OCI-LY7 (cell line): ENCODE measurements around the gene MCCC1.

ENCODE experiments used
- EZH2phosphoT487 ChIP-seq: fragments of 200-600 bp; sonication (generic); IDR thresholded peaks from 2 replicates; pipeline ENCODE4 v1.6.1; 2018; ENCODE audit warnings: low read depth, borderline replicate concordance, mild to moderate bottlenecking, mixed run types, antibody characterized with exemption, low read length, moderate library complexity, mixed read lengths
- TF ChIP-seq, protein P1 (sequence below): fragments of 200-600 bp; sonication (generic); conservative IDR thresholded peaks from 2 replicates; pipeline ENCODE4 v1.5.1; 2014; ENCODE audit warnings: mild to moderate bottlenecking, antibody characterized with exemption, low read length, moderate library complexity, mixed read lengths

DNA sequence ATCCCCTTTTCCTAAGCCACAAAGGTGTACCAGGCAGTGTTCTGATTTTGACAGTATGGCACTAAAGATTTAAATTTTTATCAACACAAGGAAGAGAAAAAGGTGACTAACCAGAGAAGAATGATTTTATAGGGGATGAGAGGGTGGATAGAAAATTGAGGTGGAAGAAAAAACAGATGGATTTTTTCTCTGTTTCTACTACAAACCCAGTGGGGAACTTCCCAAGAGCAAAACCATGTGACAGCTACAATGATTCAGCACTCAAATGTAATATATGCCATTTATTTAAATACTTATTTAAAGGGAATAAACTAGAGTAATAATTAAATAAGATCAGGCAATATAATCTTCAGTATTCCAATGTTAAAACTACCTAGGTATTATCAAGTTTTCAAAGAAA is 130.0 kb downstream of the MCCC1 start:
- TF ChIP-seq, protein P1, sequence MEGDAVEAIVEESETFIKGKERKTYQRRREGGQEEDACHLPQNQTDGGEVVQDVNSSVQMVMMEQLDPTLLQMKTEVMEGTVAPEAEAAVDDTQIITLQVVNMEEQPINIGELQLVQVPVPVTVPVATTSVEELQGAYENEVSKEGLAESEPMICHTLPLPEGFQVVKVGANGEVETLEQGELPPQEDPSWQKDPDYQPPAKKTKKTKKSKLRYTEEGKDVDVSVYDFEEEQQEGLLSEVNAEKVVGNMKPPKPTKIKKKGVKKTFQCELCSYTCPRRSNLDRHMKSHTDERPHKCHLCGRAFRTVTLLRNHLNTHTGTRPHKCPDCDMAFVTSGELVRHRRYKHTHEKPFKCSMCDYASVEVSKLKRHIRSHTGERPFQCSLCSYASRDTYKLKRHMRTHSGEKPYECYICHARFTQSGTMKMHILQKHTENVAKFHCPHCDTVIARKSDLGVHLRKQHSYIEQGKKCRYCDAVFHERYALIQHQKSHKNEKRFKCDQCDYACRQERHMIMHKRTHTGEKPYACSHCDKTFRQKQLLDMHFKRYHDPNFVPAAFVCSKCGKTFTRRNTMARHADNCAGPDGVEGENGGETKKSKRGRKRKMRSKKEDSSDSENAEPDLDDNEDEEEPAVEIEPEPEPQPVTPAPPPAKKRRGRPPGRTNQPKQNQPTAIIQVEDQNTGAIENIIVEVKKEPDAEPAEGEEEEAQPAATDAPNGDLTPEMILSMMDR = no peak
- TF ChIP-seq EZH2phosphoT487 = no peak
